Measurements from ENCODE around the gene SEC14L5. TPM values are rescaled to one million over a fixed set of nuclear protein-coding genes. Genes with fewer than 3 reads are reported as not detected.
"Not testable (repeated sequence)": the region's sequence is repeated elsewhere in the genome, so short reads cannot be mapped to it uniquely, and the experiment has no call there.

SEC14L5 gene
- total and polyA plus RNA-seq, 9 donors, result 0.11 to 1.5 (median 0.38) TPM

DNA sequence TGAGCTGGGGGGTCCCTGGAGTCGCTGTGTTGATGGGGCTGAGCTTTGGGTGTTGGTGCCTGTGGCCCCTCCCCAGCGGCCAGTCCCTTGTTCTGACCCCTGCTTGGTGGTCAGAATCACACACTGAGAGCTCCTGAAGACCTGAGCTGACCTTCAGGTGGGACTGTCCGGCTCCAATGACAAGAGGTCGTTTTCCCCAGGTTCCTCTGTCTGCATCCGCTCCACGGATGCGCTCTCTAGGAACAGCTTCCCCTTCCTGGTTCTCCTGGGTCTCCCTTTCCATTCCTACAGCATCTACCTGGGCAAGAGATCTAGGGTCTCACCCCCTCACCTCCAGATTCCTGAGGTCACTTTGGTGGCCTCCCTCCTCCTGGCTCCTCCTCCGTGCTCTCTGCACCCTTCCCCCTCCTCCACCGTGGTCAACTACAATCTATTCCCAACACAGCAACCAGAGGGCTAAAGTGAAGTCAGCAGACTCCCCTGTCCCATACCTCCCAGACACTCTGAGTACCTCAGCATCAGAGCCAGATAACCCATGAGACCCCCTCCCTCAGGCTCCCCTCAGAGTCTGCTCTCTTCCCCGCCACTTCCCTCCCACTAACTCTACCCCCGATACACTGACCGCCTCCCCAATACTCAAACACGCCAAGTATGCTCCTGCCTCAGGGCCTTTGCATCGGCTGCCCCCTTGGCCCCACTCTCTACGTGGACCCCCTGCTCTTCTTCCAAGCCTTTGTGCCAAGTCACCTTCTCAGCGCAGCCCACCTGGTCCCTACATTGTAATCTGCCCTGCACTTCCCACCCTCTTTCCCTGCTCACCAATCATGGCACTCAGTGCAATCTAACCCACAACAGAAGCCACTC is 9.0 kb upstream of the SEC14L5 start:
- DNase-seq, result no peak
- intact Hi-C loops (cut with DNase I), result loop anchor here in 3 of 4 donors (5.0 to 10.0 kb wide), 3 partner anchors 94 to 104 kb away; partner anchors contain the start of genes GLYR1 (in 2 of the 3) and UBN1 (in 2 of the 3)
- no peak overlapping the region for H3K27ac ChIP-seq
- TF ChIP-seq, protein P1, sequence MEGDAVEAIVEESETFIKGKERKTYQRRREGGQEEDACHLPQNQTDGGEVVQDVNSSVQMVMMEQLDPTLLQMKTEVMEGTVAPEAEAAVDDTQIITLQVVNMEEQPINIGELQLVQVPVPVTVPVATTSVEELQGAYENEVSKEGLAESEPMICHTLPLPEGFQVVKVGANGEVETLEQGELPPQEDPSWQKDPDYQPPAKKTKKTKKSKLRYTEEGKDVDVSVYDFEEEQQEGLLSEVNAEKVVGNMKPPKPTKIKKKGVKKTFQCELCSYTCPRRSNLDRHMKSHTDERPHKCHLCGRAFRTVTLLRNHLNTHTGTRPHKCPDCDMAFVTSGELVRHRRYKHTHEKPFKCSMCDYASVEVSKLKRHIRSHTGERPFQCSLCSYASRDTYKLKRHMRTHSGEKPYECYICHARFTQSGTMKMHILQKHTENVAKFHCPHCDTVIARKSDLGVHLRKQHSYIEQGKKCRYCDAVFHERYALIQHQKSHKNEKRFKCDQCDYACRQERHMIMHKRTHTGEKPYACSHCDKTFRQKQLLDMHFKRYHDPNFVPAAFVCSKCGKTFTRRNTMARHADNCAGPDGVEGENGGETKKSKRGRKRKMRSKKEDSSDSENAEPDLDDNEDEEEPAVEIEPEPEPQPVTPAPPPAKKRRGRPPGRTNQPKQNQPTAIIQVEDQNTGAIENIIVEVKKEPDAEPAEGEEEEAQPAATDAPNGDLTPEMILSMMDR (IDR thresholded peaks at IDR 0.05), result no peak
- TF ChIP-seq POLR2A (IDR thresholded peaks at IDR 0.05) (no peak), EP300 (IDR thresholded peaks at IDR 0.05) (no peak)
- WGBS, 3 donors, result 71 to 72% (median 72%) methylated on average over 16 of the region's 16 CpGs
- peaks cover 13% of the 10 kb centered on the region for H3K4me1 ChIP-seq (ENCODE audit: insufficient read depth)
- no peak overlapping the region for H3K4me3 ChIP-seq
- no peaks in the 10 kb centered on the region for H3K36me3 ChIP-seq
- H3K9me3 ChIP-seq, result no peaks in the 10 kb centered on the region
- H3K27me3 ChIP-seq, result no peaks in the 10 kb centered on the region

DNA sequence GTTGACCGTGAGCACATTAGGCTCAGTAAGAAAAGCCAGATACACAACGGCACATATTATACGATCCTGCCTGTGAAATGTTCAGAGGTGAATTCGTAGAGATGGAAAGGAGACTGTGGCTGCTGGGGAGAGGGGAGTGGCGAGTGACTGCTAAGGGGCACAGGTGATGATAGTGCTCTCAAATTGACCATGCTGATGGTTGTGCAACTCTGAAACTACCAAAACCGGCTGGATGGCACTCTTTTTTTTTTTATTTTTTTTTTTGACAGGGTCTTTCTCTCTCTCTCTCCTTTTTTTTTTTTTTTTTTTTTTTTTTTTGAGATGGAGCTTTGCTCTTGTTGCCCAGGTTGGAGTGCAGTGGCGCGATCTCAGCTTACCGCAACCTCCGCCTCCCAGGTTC is 8.1 kb upstream of the SEC14L5 start:
- no peak for DNase-seq
- Histone ChIP-seq H3K4me1 (ENCODE audit: insufficient read depth) (peaks cover 7% of the 10 kb centered on the region), H3K4me3 (no peak overlapping the region), H3K27me3 (no peaks in the 10 kb centered on the region), H3K36me3 (no peaks in the 10 kb centered on the region), H3K27ac (no peak overlapping the region), H3K9me3 (no peaks in the 10 kb centered on the region)
- intact Hi-C loops (cut with DNase I), result loop anchor here in 3 of 4 donors (5.0 to 10.0 kb wide), 5 partner anchors 95 to 1785 kb away; partner anchors contain the start of genes GLYR1 (in 2 of the 3), UBN1 (in 2 of the 3) and UBALD1 (in 1 of the 3)
- WGBS, 3 donors, result 66 to 78% (median 68%) methylated on average over 10 of the region's 10 CpGs
- no peak for TF ChIP-seq POLR2A (IDR thresholded peaks at IDR 0.05)
- TF ChIP-seq, protein P1 (IDR thresholded peaks at IDR 0.05), result no peak
- TF ChIP-seq EP300 (IDR thresholded peaks at IDR 0.05), result no peak

DNA sequence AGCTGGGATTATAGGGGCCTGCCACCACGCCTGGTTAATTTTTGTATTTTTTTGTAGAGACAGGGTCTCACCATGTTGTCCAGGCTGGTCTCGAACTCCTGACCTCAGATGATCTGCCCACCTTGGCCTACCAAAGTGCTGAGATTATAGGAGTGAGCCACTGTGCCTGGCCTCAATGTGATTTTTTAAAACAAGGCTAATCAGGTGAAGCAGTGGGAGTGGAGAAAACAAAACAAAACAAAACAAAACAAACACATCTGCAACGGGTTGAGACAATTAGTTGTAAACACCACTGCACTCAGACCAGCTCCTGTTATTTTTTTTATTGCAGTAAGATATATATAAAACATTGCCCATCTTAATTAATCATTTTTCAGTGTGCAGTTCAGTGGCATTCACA is 6.5 kb upstream of the SEC14L5 start:
- H3K4me3 ChIP-seq; H3K4me1 ChIP-seq (ENCODE audit: insufficient read depth); H3K9me3 ChIP-seq; H3K27me3 ChIP-seq; DNase-seq; H3K27ac ChIP-seq; H3K36me3 ChIP-seq: not testable (repeated sequence)
- whole genome bisulfite sequencing, 3 donors, result 61 to 70% (median 65%) methylated on average over 3 of the region's 3 CpGs
- intact Hi-C loops (cut with DNase I), result loop anchor here in 2 of 4 donors (10.0 kb wide), 2 partner anchors 337 to 1787 kb away; partner anchors contain the start of gene UBALD1 (in 1 of the 2)

DNA sequence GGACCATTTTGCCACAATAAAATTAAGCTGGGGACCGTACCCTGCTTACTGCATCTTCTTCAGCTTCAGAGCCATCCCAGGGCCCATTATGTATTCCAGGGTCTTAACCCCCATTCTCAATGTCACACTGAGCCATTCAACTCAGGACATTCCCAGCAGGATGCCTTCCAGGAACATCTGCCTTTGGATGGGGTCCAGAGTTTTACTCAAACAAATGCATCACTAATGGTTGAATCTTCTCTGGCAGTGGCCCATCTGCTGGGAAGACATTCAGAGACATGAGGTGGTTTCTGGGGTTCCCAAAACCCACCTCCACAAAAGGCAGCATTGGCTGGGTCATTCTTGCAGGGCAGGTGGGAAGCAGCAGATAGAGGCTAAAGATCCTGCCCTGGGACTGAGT is 3.4 kb upstream of the SEC14L5 start:
- peaks cover 4% of the 10 kb centered on the region for H3K4me1 ChIP-seq (ENCODE audit: insufficient read depth)
- intact Hi-C loops (cut with DNase I), result loop anchor here in 2 of 4 donors (10.0 kb wide), 2 partner anchors 340 to 1790 kb away; partner anchors contain the start of gene UBALD1 (in 1 of the 2)
- no peak overlapping the region for H3K27ac ChIP-seq
- H3K27me3 ChIP-seq, result no peaks in the 10 kb centered on the region
- H3K36me3 ChIP-seq, result no peaks in the 10 kb centered on the region
- WGBS, 3 donors, result 89 to 92% (median 90%) methylated on average over 1 of the region's 1 CpG
- H3K4me3 ChIP-seq, result no peak overlapping the region
- TF ChIP-seq EP300 (IDR thresholded peaks at IDR 0.05) (no peak), POLR2A (IDR thresholded peaks at IDR 0.05) (no peak)
- no peak for DNase-seq
- H3K9me3 ChIP-seq, result no peaks in the 10 kb centered on the region

DNA sequence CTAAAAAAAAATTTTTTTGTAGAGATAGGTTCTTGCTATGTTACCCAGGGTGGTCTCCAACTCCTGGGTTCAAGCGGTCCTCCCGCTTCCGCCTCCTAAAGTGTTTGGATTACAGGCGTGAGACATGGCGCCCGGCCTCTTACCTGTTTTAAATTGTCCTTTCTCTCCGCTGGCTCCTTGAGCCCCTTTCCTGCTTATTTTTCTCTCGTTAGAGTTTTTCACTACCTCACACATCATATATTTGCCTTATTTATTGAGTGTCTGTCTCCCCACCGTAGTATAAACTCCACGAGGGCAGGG is 760 bp upstream of the SEC14L5 start:
- Histone ChIP-seq H3K27ac (peak overlapping the region in 1 of 2 donors; percentile 24), H3K36me3 (no peaks in the 10 kb centered on the region), H3K9me3 (no peaks in the 10 kb centered on the region), H3K4me3 (peak overlapping the region; percentile 40), H3K27me3 (no peaks in the 10 kb centered on the region), H3K4me1 (ENCODE audit: insufficient read depth) (peaks cover 4% of the 10 kb centered on the region)
- TF ChIP-seq, protein P1 (IDR thresholded peaks at IDR 0.05), result no peak
- TF ChIP-seq EP300 (IDR thresholded peaks at IDR 0.05) (no peak), POLR2A (IDR thresholded peaks at IDR 0.05) (no peak)
- peak in 1 of 5 donors; percentile 55 for DNase-seq
- 6 to 16% (median 8%) methylated on average over 10 of the region's 10 CpGs for WGBS, 3 donors
- intact Hi-C loops (cut with DNase I), result loop anchor here in 2 of 4 donors (10.0 kb wide), 2 partner anchors 343 to 1793 kb away; partner anchors contain the start of gene UBALD1 (in 1 of the 2)

Measured in ovary (tissue), 9 donors.